ENCODE results near the gene POR. TPM values are rescaled to one million over a fixed set of nuclear protein-coding genes. Genes with fewer than 3 reads are reported as not detected.

POR gene
- total and polyA plus RNA-seq, 2 of the 13 experiments (the other 11 are each of a cell fraction or from before 2014, with no cell fraction given), result 145 to 266 TPM

- TF ChIP-seq ARID3A (IDR thresholded peaks at IDR 0.05; ENCODE audit: low read depth, low read length) (no peak), CSRNP1 (CRISPR knock-in tag; IDR thresholded peaks at IDR 0.05) (no peak), ZNF331 (CRISPR knock-in tag; IDR thresholded peaks at IDR 0.05) (no peak), HOXA9 (CRISPR knock-in tag; IDR thresholded peaks at IDR 0.05; ENCODE audit: borderline replicate concordance) (no peak), PREB (CRISPR knock-in tag; IDR thresholded peaks at IDR 0.05) (no peak), MEF2D (CRISPR knock-in tag; IDR thresholded peaks at IDR 0.05) (peak; percentile 33; the same call in 1 of the 2 replicates), RFX3 (CRISPR knock-in tag; IDR thresholded peaks at IDR 0.05) (no peak), NCOA1 (CRISPR knock-in tag; IDR thresholded peaks at IDR 0.05) (no peak), MTF1 (CRISPR knock-in tag; IDR thresholded peaks at IDR 0.05) (no peak), ZNF740 (CRISPR knock-in tag; IDR thresholded peaks at IDR 0.05) (no peak), ZNF720 (CRISPR knock-in tag; IDR thresholded peaks at IDR 0.05) (no peak), ZNF713 (CRISPR knock-in tag; IDR thresholded peaks at IDR 0.05) (no peak), ZNF619 (CRISPR knock-in tag; IDR thresholded peaks at IDR 0.05) (no peak), ZSCAN20 (CRISPR knock-in tag; IDR thresholded peaks at IDR 0.05; ENCODE audit: borderline replicate concordance) (no peak), NKX3-1 (CRISPR knock-in tag; IDR thresholded peaks at IDR 0.05) (no peak), ZNF10 (CRISPR knock-in tag; IDR thresholded peaks at IDR 0.05; ENCODE audit: borderline replicate concordance, low read depth) (no peak), ZNF234 (CRISPR knock-in tag; conservative IDR thresholded peaks at IDR 0.05) (no peak), ZNF572 (CRISPR knock-in tag; IDR thresholded peaks at IDR 0.05) (no peak)
- TF ChIP-seq, protein P1, sequence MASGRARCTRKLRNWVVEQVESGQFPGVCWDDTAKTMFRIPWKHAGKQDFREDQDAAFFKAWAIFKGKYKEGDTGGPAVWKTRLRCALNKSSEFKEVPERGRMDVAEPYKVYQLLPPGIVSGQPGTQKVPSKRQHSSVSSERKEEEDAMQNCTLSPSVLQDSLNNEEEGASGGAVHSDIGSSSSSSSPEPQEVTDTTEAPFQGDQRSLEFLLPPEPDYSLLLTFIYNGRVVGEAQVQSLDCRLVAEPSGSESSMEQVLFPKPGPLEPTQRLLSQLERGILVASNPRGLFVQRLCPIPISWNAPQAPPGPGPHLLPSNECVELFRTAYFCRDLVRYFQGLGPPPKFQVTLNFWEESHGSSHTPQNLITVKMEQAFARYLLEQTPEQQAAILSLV (CRISPR knock-in tag; IDR thresholded peaks at IDR 0.05; ENCODE audit: borderline replicate concordance), result no peak
- TF ChIP-seq, protein P2, sequence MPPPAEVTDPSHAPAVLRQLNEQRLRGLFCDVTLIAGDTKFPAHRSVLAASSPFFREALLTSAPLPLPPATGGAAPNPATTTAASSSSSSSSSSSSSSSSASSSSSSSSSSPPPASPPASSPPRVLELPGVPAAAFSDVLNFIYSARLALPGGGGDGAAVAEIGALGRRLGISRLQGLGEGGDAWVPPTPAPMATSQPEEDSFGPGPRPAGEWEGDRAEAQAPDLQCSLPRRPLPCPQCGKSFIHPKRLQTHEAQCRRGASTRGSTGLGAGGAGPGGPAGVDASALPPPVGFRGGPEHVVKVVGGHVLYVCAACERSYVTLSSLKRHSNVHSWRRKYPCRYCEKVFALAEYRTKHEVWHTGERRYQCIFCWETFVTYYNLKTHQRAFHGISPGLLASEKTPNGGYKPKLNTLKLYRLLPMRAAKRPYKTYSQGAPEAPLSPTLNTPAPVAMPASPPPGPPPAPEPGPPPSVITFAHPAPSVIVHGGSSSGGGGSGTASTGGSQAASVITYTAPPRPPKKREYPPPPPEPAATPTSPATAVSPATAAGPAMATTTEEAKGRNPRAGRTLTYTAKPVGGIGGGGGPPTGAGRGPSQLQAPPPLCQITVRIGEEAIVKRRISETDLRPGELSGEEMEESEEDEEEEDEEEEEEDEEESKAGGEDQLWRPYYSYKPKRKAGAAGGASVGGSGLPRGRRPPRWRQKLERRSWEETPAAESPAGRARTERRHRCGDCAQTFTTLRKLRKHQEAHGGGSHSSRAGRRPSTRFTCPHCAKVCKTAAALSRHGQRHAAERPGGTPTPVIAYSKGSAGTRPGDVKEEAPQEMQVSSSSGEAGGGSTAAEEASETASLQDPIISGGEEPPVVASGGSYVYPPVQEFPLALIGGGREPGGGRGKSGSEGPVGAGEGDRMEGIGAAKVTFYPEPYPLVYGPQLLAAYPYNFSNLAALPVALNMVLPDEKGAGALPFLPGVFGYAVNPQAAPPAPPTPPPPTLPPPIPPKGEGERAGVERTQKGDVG (CRISPR knock-in tag; IDR thresholded peaks at IDR 0.05; ENCODE audit: borderline replicate concordance), result no peak
Measured at GRCh38 chr7:76020031-76020714, 105.2 kb downstream of the POR start (continued).
